SK-N-SH (cell line): ENCODE data around the gene MLC1.

Source experiments
- ELF1 ChIP-seq: IDR thresholded peaks from 2 replicates; pipeline ENCODE4 v1.4.0; 2012
- JUND ChIP-seq: IDR thresholded peaks from 2 replicates; pipeline ENCODE4 v1.4.0; 2012
- MXI1 ChIP-seq: IDR thresholded peaks from 2 replicates; pipeline ENCODE4 v1.6.1; 2012; ENCODE audit warnings: mild to moderate bottlenecking, low read depth, low read length, improper control_type of control experiment
- NFIC ChIP-seq: IDR thresholded peaks from 2 replicates; pipeline ENCODE4 v1.4.0; 2012; ENCODE audit warnings: borderline replicate concordance
- POLR2AphosphoS5 ChIP-seq: IDR thresholded peaks from 2 replicates; pipeline ENCODE4 v1.6.1; 2012; ENCODE audit warnings: low read depth, low read length
- RCOR1 ChIP-seq: fragments of 150-350 bp; IDR thresholded peaks from 2 replicates; pipeline ENCODE4 v1.6.1; 2017; ENCODE audit warnings: antibody characterized with exemption, low read length
- TF ChIP-seq, protein P1 (sequence below): IDR thresholded peaks from 2 replicates; pipeline ENCODE4 v1.4.0; 2012; ENCODE audit warnings: low read depth, borderline replicate concordance
- TF ChIP-seq, protein P2 (sequence below): fragments of 200-600 bp; sonication (generic); IDR thresholded peaks from 2 replicates; pipeline ENCODE4 v1.6.1; 2017; ENCODE audit warnings: antibody characterized with exemption, mild to moderate bottlenecking, moderate library complexity
- TF ChIP-seq, protein P3 (sequence below): IDR thresholded peaks from 2 replicates; pipeline ENCODE4 v1.4.0; 2012; ENCODE audit warnings: low read depth, borderline replicate concordance
- TF ChIP-seq, protein P4 (sequence below): fragments of 150-350 bp; IDR thresholded peaks from 2 replicates; pipeline ENCODE4 v1.6.1; 2017; ENCODE audit warnings: antibody characterized with exemption, low read length, low read depth, borderline replicate concordance

DNA sequence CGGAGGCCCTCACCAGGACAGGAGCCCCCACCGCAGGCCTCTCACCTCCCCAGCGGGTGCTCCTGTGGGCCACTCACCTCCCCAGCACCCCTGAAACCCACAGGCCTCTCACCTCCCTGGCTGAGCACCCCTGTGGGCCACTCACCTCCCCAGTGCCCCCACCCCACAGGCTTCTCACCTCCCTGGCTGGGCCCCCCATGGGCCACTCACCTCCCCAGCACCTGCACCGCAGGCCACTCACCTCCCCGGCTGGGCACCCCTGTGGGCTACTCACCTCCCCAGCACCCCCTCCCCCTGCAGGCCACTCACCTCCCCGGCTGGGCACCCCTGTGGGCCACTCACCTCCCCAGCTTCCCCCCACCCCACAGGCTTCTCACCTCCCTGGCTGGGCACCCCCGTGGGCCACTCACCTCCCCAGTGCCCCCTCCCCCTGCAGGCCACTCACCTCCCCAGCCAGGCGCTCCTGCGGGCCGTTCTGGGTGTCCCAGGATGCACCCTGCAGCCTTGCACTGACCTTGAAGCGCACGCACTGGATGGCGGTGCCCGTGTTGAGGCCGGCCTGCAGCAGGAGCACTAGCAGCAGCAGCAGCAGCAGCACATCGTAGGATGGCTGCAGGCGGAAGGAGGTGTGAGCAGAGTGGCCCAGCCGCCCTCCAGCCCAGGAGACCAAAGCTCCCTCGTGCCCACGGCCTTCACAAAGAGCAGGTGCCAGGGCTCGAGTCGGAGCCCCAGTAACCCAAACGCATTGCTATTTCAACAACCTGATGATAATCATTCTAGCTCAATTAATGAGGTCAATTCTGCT lies 21.4 kb downstream of the MLC1 start:
- TF ChIP-seq JUND = no peak
- TF ChIP-seq, protein P1, sequence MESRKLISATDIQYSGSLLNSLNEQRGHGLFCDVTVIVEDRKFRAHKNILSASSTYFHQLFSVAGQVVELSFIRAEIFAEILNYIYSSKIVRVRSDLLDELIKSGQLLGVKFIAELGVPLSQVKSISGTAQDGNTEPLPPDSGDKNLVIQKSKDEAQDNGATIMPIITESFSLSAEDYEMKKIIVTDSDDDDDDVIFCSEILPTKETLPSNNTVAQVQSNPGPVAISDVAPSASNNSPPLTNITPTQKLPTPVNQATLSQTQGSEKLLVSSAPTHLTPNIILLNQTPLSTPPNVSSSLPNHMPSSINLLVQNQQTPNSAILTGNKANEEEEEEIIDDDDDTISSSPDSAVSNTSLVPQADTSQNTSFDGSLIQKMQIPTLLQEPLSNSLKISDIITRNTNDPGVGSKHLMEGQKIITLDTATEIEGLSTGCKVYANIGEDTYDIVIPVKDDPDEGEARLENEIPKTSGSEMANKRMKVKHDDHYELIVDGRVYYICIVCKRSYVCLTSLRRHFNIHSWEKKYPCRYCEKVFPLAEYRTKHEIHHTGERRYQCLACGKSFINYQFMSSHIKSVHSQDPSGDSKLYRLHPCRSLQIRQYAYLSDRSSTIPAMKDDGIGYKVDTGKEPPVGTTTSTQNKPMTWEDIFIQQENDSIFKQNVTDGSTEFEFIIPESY = no peak
- TF ChIP-seq POLR2AphosphoS5 = no peak
- TF ChIP-seq, protein P2, sequence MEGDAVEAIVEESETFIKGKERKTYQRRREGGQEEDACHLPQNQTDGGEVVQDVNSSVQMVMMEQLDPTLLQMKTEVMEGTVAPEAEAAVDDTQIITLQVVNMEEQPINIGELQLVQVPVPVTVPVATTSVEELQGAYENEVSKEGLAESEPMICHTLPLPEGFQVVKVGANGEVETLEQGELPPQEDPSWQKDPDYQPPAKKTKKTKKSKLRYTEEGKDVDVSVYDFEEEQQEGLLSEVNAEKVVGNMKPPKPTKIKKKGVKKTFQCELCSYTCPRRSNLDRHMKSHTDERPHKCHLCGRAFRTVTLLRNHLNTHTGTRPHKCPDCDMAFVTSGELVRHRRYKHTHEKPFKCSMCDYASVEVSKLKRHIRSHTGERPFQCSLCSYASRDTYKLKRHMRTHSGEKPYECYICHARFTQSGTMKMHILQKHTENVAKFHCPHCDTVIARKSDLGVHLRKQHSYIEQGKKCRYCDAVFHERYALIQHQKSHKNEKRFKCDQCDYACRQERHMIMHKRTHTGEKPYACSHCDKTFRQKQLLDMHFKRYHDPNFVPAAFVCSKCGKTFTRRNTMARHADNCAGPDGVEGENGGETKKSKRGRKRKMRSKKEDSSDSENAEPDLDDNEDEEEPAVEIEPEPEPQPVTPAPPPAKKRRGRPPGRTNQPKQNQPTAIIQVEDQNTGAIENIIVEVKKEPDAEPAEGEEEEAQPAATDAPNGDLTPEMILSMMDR = no peak
- TF ChIP-seq, protein P3, sequence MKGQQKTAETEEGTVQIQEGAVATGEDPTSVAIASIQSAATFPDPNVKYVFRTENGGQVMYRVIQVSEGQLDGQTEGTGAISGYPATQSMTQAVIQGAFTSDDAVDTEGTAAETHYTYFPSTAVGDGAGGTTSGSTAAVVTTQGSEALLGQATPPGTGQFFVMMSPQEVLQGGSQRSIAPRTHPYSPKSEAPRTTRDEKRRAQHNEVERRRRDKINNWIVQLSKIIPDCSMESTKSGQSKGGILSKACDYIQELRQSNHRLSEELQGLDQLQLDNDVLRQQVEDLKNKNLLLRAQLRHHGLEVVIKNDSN = no peak
- TF ChIP-seq, protein P4, sequence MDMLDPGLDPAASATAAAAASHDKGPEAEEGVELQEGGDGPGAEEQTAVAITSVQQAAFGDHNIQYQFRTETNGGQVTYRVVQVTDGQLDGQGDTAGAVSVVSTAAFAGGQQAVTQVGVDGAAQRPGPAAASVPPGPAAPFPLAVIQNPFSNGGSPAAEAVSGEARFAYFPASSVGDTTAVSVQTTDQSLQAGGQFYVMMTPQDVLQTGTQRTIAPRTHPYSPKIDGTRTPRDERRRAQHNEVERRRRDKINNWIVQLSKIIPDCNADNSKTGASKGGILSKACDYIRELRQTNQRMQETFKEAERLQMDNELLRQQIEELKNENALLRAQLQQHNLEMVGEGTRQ = no peak
- TF ChIP-seq RCOR1 = no peak
- no peak for TF ChIP-seq NFIC
- no peak for TF ChIP-seq ELF1
- no peak for TF ChIP-seq MXI1
